Measurements from ENCODE around the gene NAP1L1. TPM values are rescaled to one million over a fixed set of nuclear protein-coding genes. Genes with fewer than 3 reads are reported as not detected.

Gene NAP1L1
- total and polyA plus RNA-seq, 10 donors = 353 to 533 (median 404) TPM

DNA sequence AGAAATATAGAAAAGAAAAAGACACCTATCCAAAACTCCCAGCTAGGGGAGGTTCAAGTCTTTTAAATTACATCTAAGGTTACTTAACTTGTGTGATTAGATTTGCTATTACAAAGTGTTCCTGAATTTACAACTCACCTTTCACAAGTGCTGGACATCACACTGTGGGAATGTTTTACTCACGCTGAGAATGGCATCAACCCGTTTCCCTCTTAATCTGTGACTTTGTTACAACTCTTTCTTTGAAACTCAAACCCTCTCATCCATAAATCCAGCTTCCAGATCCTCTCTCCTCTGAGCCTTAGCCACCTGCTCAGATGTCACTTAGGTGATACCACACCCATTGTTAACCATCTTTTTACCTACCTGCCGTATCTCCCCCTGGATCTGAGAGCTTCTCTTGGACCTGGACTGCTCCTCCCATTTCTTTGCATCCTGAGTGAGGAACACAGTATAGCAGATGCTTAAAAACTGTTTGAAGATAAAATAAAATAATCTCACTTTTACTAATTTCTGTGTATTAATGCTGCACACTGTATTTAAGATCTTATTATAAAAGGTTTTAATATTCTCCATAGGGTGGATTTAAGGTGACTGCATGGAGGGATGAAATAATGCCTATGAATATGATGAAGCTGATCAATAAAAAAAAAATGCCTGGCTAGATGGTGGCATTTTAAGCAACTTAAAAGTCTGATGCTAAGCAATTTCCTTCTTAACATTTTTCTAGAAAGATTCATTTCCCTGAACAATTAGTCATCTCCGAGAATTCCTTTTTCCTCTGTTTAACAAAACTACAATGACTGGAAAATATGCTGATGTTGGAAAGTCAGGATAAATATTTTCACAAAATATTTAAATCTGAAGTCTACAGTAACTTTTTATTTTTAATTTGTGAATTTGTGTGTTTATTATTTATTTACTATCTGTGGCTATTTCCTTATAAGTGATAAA, 39.1 kb upstream of the NAP1L1 start:
- H3K4me3 ChIP-seq = no peak overlapping the region
- H3K9me3 ChIP-seq = no peaks in the 10 kb centered on the region
- peaks cover 0 to 4% (median 0%) of the 10 kb centered on the region in 6 donors for H3K4me1 ChIP-seq
- no peaks in the 10 kb centered on the region for H3K36me3 ChIP-seq
- no peak for DNase-seq
- WGBS, 5 donors = 70 to 83% (median 74%) methylated on average over 4 of the region's 4 CpGs
- no peaks in the 10 kb centered on the region for H3K27me3 ChIP-seq (replicated peaks in 1 of 7)
- intact Hi-C loops (cut with DNase I; ENCODE audit: low total_unique reads) = no loop called here
- H3K27ac ChIP-seq = peak overlapping the region in 1 of 8 donors; percentile 2
- TF ChIP-seq POLR2AphosphoS5 (IDR thresholded peaks at IDR 0.05) (no peak), POLR2A (IDR thresholded peaks at IDR 0.05) (no peak), CTCF (IDR thresholded peaks at IDR 0.05 in 8 of 11, conservative IDR thresholded peaks at IDR 0.05 in 3 of 11) (no peak)

DNA sequence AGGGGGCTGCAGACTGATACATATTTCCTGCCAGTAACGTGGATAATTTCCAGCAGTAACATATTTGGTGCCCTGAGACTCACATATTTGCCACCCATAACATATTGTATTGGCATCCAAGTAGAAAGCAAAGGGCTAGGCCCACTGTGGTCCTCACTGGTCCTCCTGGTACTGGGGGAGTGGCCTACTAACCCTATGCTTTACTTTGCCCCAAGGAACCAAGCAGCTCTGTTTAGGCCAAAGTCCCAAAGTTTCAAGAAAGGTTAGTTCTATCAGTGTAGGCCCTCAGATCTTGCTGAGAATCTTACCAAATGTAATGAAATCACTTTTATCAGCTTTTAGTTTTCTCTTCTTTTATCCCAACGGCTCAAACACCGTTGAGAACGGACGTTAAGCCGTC, 35.4 kb upstream of the NAP1L1 start:
- Histone ChIP-seq H3K4me1 (peaks cover 0 to 4% (median 0%) of the 10 kb centered on the region in 6 donors), H3K36me3 (no peaks in the 10 kb centered on the region), H3K27me3 (replicated peaks in 1 of 7) (no peaks in the 10 kb centered on the region), H3K27ac (no peak overlapping the region), H3K9me3 (no peaks in the 10 kb centered on the region), H3K4me3 (no peak overlapping the region)
- WGBS, 5 donors = 87 to 94% (median 92%) methylated on average over 6 of the region's 6 CpGs
- intact Hi-C loops (cut with DNase I; ENCODE audit: low total_unique reads) = no loop called here
- no peak for TF ChIP-seq POLR2A (IDR thresholded peaks at IDR 0.05)
- no peak for TF ChIP-seq CTCF (IDR thresholded peaks at IDR 0.05 in 8 of 11, conservative IDR thresholded peaks at IDR 0.05 in 3 of 11)
- no peak for TF ChIP-seq POLR2AphosphoS5 (IDR thresholded peaks at IDR 0.05)
- no peak for DNase-seq

DNA sequence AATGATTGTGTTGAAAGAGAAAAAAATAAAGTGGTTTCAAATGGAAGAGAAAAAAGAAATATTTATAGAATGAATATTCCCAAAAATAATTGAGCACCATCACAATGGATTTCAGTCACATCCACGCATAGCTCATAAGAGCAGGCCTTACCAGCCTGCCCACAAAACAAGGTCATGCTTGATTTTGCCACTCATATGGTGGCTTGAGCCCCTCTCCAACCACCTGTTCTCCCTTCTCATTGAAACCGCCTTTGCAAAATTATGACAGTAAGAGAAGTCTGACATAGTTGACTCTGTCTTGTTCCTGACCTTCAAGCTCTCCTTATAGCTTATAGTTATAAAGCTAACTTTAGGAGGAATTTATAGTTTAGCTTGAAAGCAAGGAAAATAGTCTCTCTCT, 33.3 kb upstream of the NAP1L1 start:
- H3K27ac ChIP-seq = no peak overlapping the region
- DNase-seq = no peak
- no peaks in the 10 kb centered on the region for H3K9me3 ChIP-seq
- no peaks in the 10 kb centered on the region for H3K27me3 ChIP-seq (replicated peaks in 1 of 7)
- 95 to 98% (median 97%) methylated on average over 2 of the region's 2 CpGs for WGBS, 5 donors
- H3K4me1 ChIP-seq = peaks cover 0 to 7% (median 0%) of the 10 kb centered on the region in 6 donors
- TF ChIP-seq CTCF (IDR thresholded peaks at IDR 0.05 in 8 of 11, conservative IDR thresholded peaks at IDR 0.05 in 3 of 11) (no peak), POLR2A (IDR thresholded peaks at IDR 0.05) (no peak), POLR2AphosphoS5 (IDR thresholded peaks at IDR 0.05) (no peak)
- no peak overlapping the region for H3K4me3 ChIP-seq
- no peaks in the 10 kb centered on the region for H3K36me3 ChIP-seq
- intact Hi-C loops (cut with DNase I; ENCODE audit: low total_unique reads) = no loop called here

DNA sequence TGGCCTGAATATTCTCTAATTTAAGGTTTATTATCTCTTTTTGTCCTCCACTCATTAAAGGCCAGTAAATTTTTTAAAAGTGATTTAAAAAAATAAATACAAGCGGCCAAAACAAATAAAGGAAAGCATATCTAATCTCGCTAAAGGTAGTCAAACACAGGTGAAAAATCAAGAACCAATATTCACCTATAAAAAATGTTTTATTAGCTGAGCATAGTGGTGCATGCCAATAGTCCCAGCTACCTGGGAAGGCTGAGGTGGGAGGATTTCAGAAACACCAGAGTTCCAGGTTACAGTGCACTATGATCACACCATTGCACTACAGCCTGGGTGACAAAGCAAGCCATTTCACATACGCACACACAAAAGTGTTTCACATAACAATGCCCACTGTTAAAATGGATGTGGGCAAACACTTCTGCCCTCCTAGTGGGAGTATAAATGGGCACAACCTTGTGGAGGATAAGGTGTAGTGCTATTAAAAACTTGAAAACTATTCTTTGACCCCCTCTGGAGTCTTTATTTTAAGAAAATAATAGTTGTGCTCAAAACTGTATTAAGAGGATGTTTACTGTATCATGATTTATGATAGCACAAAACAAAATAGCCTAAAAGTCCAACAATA, 32.7 kb upstream of the NAP1L1 start:
- H3K27me3 ChIP-seq (replicated peaks in 1 of 7) = no peaks in the 10 kb centered on the region
- H3K4me1 ChIP-seq = peaks cover 0 to 7% (median 0%) of the 10 kb centered on the region in 6 donors
- no peaks in the 10 kb centered on the region for H3K36me3 ChIP-seq
- TF ChIP-seq POLR2A (IDR thresholded peaks at IDR 0.05) (no peak), POLR2AphosphoS5 (IDR thresholded peaks at IDR 0.05) (no peak), CTCF (IDR thresholded peaks at IDR 0.05 in 8 of 11, conservative IDR thresholded peaks at IDR 0.05 in 3 of 11) (no peak)
- H3K4me3 ChIP-seq = no peak overlapping the region
- DNase-seq = no peak
- WGBS, 5 donors = 93 to 97% (median 94%) methylated on average over 3 of the region's 3 CpGs
- H3K9me3 ChIP-seq = no peaks in the 10 kb centered on the region
- H3K27ac ChIP-seq = no peak overlapping the region
- intact Hi-C loops (cut with DNase I; ENCODE audit: low total_unique reads) = no loop called here
